Measurements from ENCODE around the gene PRSS53. TPM values are rescaled to one million over a fixed set of nuclear protein-coding genes. Genes with fewer than 3 reads are reported as not detected.
A peak's percentile ranks its signal among the peaks of the same experiment; 100 is the strongest.

The PRSS53 gene
- total RNA-seq, 1 donor from 2014 or later, result 4.9 TPM

GRCh38 chr16:31125844-31126243 lies 37.1 kb upstream of the PRSS53 start:
- H3K9me3 Mint-ChIP-seq, result no peaks in the 10 kb centered on the region
- TF ChIP-seq CTCF (IDR thresholded peaks at IDR 0.05; ENCODE audit: unreplicated experiment), result no peak
- DNase-seq (ENCODE audit: low spot score in 2 of 2, unreplicated experiment in 2 of 2), result no peak
- H3K4me3 Mint-ChIP-seq, result no peak overlapping the region
- peaks cover 11% of the 10 kb centered on the region for H3K4me1 Mint-ChIP-seq
- H3K27me3 Mint-ChIP-seq (ENCODE audit: low read depth), result no peaks in the 10 kb centered on the region
- H3K36me3 Mint-ChIP-seq, result peaks cover 17% of the 10 kb centered on the region
- H3K27ac Mint-ChIP-seq, result no peak overlapping the region

GRCh38 chr16:31120129-31120528 lies 31.4 kb upstream of the PRSS53 start:
- no peak overlapping the region for H3K4me3 Mint-ChIP-seq
- no peak overlapping the region for H3K27ac Mint-ChIP-seq
- peaks cover 12% of the 10 kb centered on the region for H3K4me1 Mint-ChIP-seq
- no peak for DNase-seq (ENCODE audit: low spot score in 2 of 2, unreplicated experiment in 2 of 2)
- TF ChIP-seq CTCF (IDR thresholded peaks at IDR 0.05; ENCODE audit: unreplicated experiment), result no peak
- H3K36me3 Mint-ChIP-seq, result peaks cover 21% of the 10 kb centered on the region
- no peaks in the 10 kb centered on the region for H3K27me3 Mint-ChIP-seq (ENCODE audit: low read depth)
- H3K9me3 Mint-ChIP-seq, result no peaks in the 10 kb centered on the region

GRCh38 chr16:31118223-31119155 lies 29.7 kb upstream of the PRSS53 start:
- H3K27me3 Mint-ChIP-seq (ENCODE audit: low read depth), result no peaks in the 10 kb centered on the region
- no peaks in the 10 kb centered on the region for H3K9me3 Mint-ChIP-seq
- peaks cover 15% of the 10 kb centered on the region for H3K36me3 Mint-ChIP-seq

GRCh38 chr16:31117384-31118222 lies 28.9 kb upstream of the PRSS53 start, which contains the start of gene KAT8:
Gene KAT8, plus strand, starts transcription at chr16:31117664. Its CDS starts 18 bp downstream, at chr16:31117682.
- Mint-ChIP-seq H3K9me3 (no peaks in the 10 kb centered on the region), H3K36me3 (peaks cover 16% of the 10 kb centered on the region), H3K27me3 (ENCODE audit: low read depth) (no peaks in the 10 kb centered on the region), H3K27ac (peak within 1 kb of the TSS; percentile 95), H3K4me3 (peak within 1 kb of the TSS; percentile 84), H3K4me1 (peaks cover 12% of the 10 kb centered on the region)
- DNase-seq (ENCODE audit: low spot score in 2 of 2, unreplicated experiment in 2 of 2), result peak; percentile 94 to 97
- no peak for TF ChIP-seq CTCF (IDR thresholded peaks at IDR 0.05; ENCODE audit: unreplicated experiment)

More at GRCh38 chr16:31118223-31119155, 29.7 kb upstream of the PRSS53 start:
- DNase-seq (ENCODE audit: low spot score in 2 of 2, unreplicated experiment in 2 of 2), result no peak
- Mint-ChIP-seq H3K4me1 (peaks cover 12% of the 10 kb centered on the region), H3K4me3 (peak overlapping the region; percentile 84), H3K27ac (peak overlapping the region; percentile 95)
- TF ChIP-seq CTCF (IDR thresholded peaks at IDR 0.05; ENCODE audit: unreplicated experiment), result no peak

GRCh38 chr16:31114468-31114867 lies 25.7 kb upstream of the PRSS53 start:
- DNase-seq (ENCODE audit: low spot score in 2 of 2, unreplicated experiment in 2 of 2), result no peak
- no peak for TF ChIP-seq CTCF (IDR thresholded peaks at IDR 0.05; ENCODE audit: unreplicated experiment)
- peaks cover 13% of the 10 kb centered on the region for H3K4me1 Mint-ChIP-seq
- no peaks in the 10 kb centered on the region for H3K27me3 Mint-ChIP-seq (ENCODE audit: low read depth)
- H3K9me3 Mint-ChIP-seq, result no peaks in the 10 kb centered on the region
- peak overlapping the region; percentile 85 for H3K27ac Mint-ChIP-seq
- H3K36me3 Mint-ChIP-seq, result peaks cover 19% of the 10 kb centered on the region
- H3K4me3 Mint-ChIP-seq, result peak overlapping the region; percentile 20
